ENCODE results near the gene CREB3L2. TPM values are rescaled to one million over a fixed set of nuclear protein-coding genes. Genes with fewer than 3 reads are reported as not detected.

CREB3L2 gene
- total and polyA plus RNA-seq, 2 of the 13 experiments (the other 11 are each of a cell fraction or from before 2014, with no cell fraction given): 22.1 to 41.1 TPM

DNA sequence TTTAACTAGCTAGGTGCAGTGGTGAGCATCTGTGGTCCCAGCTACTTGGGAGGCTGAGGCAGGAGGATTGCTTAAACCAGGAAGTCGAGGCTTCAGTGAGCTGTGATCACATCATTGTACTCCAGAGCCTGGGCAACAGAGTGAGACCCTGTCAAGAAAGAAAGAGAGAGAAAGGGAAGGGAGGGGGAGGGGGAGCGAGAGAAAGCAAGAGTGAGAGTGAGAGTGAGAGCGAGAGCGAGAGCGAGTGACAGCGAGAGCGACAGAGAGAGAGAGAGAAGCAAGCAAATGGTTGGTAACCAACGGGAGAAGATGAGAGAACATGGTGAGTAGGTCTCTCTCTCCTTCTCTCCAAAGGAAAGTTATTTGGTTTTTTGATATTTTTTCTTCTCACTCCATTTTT is 85.3 kb downstream of the CREB3L2 start:
- no peaks in the 10 kb centered on the region; the same call in 1 of the 2 replicates for H4K20me1 ChIP-seq (ENCODE audit: insufficient read depth, low read length)
- WGBS (ENCODE audit: low lambda C conversion rate): 96% methylated on average over 8 of the region's 8 CpGs
- in situ Hi-C loops (cut with HindIII; ENCODE audit: extremely low pct_ligation_motif_present, low pct_unique_long_range_greater_than_20kb) (no loop called here), intact Hi-C loops (cut with micrococcal nuclease; ENCODE audit: unreplicated experiment) (no loop called here)
- no peak overlapping the region for H3K4me3 ChIP-seq (replicated peaks in 1 of 3; ENCODE audit: insufficient read depth in 1 of 3, low read depth in 2 of 3, low read length in 3 of 3)
- H2AFZ ChIP-seq (ENCODE audit: low read length): no peak overlapping the region
- no TSS peak for BruUV-seq (replicated peaks)
- H3K9ac ChIP-seq (ENCODE audit: insufficient read depth, low read depth, low read length): no peak overlapping the region
- H3K9me3 ChIP-seq (ENCODE audit: low read length): no peaks in the 10 kb centered on the region
- ATAC-seq (no peak), FAIRE-seq (no peak), DNase-seq (ENCODE audit: low spot score) (no peak)
- no peak overlapping the region for H3K4me2 ChIP-seq (ENCODE audit: low read depth, low read length)
- no peaks in the 10 kb centered on the region for H3K27me3 ChIP-seq (ENCODE audit: control insufficient read depth in 1 of 2, insufficient read depth in 2 of 2, low read length in 2 of 2)
- no peak overlapping the region for H3K27ac ChIP-seq (ENCODE audit: extremely low read length, insufficient read depth, low read length)
- H3K79me2 ChIP-seq (ENCODE audit: insufficient read depth, low read length): peaks cover 39% of the 10 kb centered on the region
- CTCF ChIA-PET (ENCODE audit: low intra/inter-chr PET ratio, low total read pairs): no interaction called here
- peaks cover 13 to 75% of the 10 kb centered on the region in 2 experiments for H3K36me3 ChIP-seq (replicated peaks in 1 of 2; ENCODE audit: control insufficient read depth in 1 of 2, insufficient read depth in 2 of 2, low read length in 2 of 2)
- POLR2A ChIA-PET: interaction anchor here (0.7 kb wide), 1 partner anchor 11 kb away, joined by 3 read pairs; no protein-coding TSS in a partner anchor
- no peaks in the 10 kb centered on the region for H3K4me1 ChIP-seq (ENCODE audit: insufficient read depth, low read length)
- TF ChIP-seq ZNF564 (CRISPR knock-in tag; IDR thresholded peaks at IDR 0.05) (no peak), JUND (CRISPR knock-in tag; IDR thresholded peaks at IDR 0.05) (no peak), ZFX (CRISPR knock-in tag; IDR thresholded peaks at IDR 0.05; ENCODE audit: low read depth) (no peak), RBM22 (optimal IDR thresholded peaks at IDR 0.05; ENCODE audit: low read length) (no peak), NFKB2 (CRISPR knock-in tag; IDR thresholded peaks at IDR 0.05; ENCODE audit: borderline replicate concordance) (no peak), TARDBP (CRISPR knock-in tag; IDR thresholded peaks at IDR 0.05) (no peak), ZNF816 (CRISPR knock-in tag; IDR thresholded peaks at IDR 0.05; ENCODE audit: borderline replicate concordance) (no peak), BCL6 (CRISPR knock-in tag; IDR thresholded peaks at IDR 0.05) (no peak), ZSCAN9 (CRISPR knock-in tag; IDR thresholded peaks at IDR 0.05; ENCODE audit: borderline replicate concordance) (no peak), NBN (conservative IDR thresholded peaks at IDR 0.05) (no peak), ZNF224 (CRISPR knock-in tag; IDR thresholded peaks at IDR 0.05) (no peak)
- TF ChIP-seq, protein P1, sequence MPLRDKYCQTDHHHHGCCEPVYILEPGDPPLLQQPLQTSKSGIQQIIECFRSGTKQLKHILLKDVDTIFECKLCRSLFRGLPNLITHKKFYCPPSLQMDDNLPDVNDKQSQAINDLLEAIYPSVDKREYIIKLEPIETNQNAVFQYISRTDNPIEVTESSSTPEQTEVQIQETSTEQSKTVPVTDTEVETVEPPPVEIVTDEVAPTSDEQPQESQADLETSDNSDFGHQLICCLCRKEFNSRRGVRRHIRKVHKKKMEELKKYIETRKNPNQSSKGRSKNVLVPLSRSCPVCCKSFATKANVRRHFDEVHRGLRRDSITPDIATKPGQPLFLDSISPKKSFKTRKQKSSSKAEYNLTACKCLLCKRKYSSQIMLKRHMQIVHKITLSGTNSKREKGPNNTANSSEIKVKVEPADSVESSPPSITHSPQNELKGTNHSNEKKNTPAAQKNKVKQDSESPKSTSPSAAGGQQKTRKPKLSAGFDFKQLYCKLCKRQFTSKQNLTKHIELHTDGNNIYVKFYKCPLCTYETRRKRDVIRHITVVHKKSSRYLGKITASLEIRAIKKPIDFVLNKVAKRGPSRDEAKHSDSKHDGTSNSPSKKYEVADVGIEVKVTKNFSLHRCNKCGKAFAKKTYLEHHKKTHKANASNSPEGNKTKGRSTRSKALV (CRISPR knock-in tag; IDR thresholded peaks at IDR 0.05): no peak
- TF ChIP-seq, protein P2, sequence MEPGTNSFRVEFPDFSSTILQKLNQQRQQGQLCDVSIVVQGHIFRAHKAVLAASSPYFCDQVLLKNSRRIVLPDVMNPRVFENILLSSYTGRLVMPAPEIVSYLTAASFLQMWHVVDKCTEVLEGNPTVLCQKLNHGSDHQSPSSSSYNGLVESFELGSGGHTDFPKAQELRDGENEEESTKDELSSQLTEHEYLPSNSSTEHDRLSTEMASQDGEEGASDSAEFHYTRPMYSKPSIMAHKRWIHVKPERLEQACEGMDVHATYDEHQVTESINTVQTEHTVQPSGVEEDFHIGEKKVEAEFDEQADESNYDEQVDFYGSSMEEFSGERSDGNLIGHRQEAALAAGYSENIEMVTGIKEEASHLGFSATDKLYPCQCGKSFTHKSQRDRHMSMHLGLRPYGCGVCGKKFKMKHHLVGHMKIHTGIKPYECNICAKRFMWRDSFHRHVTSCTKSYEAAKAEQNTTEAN (CRISPR knock-in tag; conservative IDR thresholded peaks at IDR 0.05): no peak
- TF ChIP-seq, protein P3, sequence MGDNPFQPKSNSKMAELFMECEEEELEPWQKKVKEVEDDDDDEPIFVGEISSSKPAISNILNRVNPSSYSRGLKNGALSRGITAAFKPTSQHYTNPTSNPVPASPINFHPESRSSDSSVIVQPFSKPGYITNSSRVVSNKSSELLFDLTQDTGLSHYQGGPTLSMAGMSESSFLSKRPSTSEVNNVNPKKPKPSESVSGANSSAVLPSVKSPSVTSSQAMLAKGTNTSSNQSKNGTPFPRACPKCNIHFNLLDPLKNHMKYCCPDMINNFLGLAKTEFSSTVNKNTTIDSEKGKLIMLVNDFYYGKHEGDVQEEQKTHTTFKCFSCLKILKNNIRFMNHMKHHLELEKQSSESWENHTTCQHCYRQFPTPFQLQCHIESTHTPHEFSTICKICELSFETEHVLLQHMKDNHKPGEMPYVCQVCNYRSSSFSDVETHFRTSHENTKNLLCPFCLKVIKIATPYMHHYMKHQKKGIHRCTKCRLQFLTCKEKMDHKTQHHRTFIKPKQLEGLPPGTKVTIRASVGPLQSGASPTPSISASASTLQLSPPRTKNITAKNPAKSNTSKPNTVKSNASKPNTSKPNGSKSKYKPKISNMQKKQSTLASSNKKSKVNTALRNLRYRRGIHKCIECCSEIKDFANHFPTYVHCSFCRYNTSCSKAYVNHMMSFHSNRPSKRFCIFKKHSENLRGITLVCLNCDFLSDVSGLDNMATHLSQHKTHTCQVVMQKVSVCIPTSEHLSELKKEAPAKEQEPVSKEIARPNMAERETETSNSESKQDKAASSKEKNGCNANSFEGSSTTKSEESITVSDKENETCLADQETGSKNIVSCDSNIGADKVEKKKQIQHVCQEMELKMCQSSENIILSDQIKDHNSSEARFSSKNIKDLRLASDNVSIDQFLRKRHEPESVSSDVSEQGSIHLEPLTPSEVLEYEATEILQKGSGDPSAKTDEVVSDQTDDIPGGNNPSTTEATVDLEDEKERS (CRISPR knock-in tag; IDR thresholded peaks at IDR 0.05): no peak
- TF ChIP-seq, protein P4, sequence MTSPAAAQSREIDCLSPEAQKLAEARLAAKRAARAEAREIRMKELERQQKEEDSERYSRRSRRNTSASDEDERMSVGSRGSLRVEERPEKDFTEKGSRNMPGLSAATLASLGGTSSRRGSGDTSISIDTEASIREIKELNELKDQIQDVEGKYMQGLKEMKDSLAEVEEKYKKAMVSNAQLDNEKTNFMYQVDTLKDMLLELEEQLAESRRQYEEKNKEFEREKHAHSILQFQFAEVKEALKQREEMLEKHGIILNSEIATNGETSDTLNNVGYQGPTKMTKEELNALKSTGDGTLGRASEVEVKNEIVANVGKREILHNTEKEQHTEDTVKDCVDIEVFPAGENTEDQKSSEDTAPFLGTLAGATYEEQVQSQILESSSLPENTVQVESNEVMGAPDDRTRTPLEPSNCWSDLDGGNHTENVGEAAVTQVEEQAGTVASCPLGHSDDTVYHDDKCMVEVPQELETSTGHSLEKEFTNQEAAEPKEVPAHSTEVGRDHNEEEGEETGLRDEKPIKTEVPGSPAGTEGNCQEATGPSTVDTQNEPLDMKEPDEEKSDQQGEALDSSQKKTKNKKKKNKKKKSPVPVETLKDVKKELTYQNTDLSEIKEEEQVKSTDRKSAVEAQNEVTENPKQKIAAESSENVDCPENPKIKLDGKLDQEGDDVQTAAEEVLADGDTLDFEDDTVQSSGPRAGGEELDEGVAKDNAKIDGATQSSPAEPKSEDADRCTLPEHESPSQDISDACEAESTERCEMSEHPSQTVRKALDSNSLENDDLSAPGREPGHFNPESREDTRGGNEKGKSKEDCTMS (CRISPR knock-in tag; conservative IDR thresholded peaks at IDR 0.05): no peak
- TF ChIP-seq, protein P5, sequence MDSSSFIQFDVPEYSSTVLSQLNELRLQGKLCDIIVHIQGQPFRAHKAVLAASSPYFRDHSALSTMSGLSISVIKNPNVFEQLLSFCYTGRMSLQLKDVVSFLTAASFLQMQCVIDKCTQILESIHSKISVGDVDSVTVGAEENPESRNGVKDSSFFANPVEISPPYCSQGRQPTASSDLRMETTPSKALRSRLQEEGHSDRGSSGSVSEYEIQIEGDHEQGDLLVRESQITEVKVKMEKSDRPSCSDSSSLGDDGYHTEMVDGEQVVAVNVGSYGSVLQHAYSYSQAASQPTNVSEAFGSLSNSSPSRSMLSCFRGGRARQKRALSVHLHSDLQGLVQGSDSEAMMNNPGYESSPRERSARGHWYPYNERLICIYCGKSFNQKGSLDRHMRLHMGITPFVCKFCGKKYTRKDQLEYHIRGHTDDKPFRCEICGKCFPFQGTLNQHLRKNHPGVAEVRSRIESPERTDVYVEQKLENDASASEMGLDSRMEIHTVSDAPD (CRISPR knock-in tag; IDR thresholded peaks at IDR 0.05): no peak
